ENCODE data around the gene AIFM2.
"Not testable (repeated sequence)": the region's sequence is repeated elsewhere in the genome, so short reads cannot be mapped to it uniquely, and the experiment has no call there.

AIFM2 gene
- total RNA-seq, result 4.6 to 7.8 reads per million in 2 donors

DNA sequence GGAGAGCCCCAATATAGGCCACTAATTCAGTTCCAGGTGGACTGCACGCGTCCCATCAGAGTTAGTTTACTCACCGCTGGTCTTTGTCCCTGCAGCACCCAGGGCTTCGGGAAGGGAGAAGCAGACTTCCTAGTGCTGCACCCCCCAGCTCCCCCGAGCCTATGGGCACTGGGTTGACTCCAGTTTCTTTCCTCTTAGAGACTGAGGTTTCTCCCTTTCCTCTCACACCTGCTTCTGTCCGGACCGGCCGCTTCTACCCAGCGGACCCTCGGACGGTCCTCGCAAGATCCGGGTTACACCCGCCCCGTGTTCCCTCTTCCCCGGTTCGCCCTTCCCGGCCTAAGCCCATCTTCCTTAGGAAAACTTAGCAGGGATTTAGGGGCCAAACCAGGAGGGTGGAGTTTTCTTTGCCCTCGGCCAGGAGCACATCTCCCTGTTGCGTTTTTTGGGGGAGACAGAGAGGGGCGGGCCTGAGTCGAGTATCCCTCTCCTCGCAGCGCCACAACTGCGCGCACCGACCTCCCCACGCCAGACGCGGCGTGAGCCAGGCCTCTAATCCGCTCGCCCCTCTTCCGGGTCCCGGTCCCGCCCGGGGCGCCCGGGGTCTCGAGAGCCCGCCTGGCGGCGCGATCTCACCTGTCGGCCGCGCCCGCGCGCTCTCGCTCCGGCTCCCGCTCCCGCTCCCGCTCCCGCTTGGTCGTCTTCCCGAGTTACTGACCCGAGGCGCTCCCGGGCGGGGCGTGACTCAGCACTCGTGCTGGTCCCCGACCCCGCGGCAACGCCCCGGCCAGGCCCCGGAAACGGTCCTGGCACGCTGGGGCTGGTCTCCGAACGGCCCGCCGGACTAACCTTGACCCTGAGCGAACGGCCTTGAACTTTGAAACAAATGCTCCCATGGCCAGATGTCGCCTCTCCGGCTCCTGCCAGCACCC, at the start of gene AIFM2:
Gene AIFM2 (minus strand): TSS at position 728 of the 932 bp plus-strand sequence. CDS start 8,741 bp downstream, outside the sequence.
- DNase-seq, result peak; percentile 14

DNA sequence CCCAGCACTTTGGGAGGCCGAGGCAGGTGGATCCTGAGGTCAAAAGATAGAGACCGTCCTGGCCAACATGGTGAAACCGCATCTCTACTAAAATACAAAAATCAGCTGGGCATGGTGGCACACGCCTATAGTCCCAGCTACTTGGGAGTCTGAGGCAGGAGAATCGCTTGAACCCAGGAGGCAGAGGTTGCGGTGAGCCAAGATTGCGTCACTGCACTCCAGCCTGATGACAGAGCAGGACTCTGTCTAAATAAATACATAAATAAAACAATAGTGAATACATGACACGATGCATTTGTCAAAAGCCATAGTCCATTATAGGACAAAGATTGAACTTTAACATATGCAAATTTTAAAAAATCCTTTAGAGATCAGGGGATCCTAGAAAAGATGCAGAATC, 46.6 kb upstream of the AIFM2 start:
- not testable (repeated sequence) for DNase-seq

DNA sequence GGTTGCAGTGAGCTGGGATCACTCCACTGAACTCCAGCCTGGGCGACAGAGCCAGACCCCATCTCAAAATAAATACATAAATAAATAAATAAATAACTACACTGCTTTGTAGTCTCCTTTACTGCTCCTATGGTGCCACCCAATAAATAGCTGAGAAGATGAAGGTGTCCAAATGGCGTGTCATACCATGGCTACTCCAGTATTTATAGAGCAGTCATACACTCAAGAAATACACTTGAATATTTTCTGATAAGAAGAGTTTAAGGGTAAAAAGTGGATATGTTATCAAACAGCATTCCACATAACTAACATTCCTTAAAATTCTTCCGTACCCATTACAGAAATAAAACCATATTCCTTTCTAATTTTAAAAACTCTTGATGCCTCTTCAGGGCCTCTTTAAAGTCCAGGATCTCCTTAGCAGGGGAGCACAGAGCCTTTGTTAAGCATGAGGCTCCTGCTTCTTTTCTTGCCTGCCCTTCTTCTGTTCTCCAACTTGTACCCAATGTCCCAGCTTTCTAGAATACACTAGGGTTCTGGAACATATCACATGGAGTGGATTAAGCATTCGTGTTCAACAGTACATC, 45.6 kb upstream of the AIFM2 start:
- DNase-seq, result no peak

DNA sequence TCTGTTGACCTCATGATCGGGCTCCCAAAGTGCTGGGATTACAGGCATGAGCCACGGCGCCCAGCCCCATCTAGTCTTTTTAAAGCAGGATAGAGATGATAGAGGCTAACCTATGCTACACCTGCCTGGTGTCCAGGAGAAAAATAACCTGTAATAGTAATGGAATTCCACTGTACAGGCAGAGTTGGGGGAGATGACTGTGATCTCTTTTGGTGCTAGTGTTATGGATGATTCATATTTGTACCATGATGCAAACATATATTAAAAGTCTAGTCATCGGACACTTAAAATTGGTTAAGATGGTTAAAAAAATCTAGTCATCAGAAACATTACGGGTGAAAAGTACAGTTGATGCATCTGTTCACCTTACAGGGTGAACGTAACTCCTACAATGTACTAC, 43.8 kb upstream of the AIFM2 start:
- DNase-seq, result no peak

DNA sequence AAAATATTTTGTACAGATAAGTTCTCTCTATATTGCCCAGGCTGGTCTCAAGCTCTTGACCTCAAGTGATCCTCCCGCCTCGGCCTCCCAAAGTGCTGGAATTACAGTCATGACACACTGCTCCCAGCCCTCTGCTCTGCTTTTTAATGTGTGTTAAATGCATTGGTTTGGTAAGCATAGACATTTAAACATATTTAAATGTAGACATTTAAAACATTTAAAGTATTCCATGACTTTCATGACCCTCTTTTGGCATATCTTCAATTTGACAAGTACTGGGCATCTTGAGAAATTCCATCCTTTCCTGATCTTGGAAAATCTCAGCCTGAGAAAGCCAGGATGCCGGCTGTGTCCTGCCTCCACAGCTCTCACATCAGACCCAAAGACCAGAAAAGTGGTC, 42.9 kb upstream of the AIFM2 start:
- DNase-seq, result no peak

DNA sequence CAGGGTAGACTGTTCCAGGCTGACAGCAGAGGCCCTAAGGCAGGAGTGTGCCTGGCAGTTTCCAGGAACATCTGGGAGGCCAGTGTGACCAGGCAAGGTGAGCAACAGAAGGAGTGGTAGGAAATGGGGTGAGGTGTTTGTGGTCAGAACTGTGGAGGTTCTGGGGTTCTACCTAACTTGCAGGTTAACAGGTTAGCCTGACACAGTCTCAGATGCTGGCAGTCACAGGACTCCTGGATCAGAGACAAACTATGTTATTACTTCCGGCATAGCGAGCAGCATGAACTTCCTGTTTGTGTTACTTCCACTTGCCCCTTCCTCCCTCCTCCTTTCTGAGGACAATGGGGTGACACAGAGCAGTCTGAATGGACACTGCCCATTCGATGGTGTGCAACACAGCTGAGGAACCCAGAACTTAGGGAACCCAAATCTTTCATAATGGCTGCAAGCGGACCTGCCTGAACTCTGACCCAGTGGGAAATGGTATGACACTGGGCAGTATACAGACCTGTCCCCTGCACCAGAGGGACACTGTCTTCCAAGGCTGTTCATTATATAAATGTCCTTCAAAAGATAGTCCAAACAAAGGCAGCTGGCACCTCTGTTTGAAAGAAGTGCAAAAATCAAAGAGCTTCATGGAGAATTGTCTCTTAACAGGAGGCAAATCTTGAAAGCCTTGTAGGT, 41.6 kb upstream of the AIFM2 start:
- DNase-seq, result peak; percentile 7

DNA sequence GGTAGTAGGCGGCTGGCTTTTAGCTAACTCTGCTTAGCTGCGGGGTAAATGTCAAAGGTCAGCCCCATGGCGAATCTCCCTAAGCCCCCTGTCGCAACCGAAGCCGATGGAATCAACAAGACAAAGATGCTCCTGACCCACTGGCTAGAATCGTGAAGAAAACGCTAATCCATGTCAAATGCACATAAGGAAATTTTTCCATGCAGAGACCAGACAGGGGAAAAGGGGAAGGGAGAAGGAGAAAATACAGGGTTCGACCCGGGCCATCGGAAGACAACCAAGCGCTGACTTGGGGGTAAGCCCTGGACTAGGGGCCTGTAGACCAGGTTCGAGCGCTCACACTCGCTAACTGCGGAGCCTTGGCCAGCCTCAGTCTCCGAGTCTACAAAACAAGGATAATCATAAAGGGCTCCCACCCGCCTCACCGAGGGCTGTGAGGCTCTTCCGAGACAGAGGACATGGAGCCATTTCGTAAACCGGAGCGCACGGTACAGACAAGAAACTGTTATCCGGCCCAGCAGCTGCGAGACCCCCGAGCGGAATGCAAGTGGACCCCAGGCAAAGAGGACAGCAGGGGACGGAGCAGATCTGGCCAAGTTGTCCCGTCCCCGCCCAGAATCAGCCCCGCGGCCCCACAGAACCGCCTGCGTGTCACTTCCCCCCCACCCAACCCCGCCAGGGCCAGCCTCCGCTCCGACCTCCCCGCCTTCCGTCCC, 37.2 kb upstream of the AIFM2 start:
- DNase-seq, result no peak

DNA sequence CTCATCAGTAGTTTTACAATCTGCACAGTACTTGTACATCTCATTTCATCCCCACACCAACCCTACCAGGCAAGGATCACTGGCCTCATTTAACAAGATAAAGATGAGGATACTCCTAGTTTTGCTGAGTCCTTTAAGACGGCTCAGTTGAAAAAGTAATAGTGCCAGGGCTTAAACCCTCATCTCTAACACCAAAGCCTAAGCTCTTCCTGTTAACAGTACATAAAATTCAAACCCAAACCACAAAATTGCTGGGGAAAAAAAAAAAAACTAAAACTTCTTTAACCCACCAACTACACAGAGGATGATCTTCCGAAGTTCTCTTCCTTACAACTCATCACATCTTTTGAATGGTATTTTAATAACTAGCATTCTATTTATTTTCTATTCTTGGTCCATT, 36.4 kb upstream of the AIFM2 start:
- DNase-seq, result no peak

DNA sequence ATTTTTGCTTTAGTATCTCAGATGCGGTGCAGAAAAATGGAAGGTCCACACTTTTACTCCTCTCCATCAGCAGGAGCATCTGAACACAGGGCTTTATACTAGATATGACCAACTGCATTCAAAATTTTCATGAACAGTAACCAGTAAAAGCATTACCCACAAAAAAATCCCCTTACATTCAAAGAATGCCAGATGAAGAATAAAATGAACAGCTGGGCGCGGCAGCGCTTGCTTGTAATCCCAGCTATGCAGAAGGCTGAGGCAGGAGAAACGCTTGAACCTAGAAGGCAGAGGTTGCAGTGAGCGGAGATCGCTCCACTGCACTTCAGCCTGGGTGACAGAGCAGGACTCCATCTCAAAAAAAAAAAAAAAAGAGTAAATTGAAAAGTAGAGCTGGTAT, 34.6 kb upstream of the AIFM2 start:
- no peak for DNase-seq

DNA sequence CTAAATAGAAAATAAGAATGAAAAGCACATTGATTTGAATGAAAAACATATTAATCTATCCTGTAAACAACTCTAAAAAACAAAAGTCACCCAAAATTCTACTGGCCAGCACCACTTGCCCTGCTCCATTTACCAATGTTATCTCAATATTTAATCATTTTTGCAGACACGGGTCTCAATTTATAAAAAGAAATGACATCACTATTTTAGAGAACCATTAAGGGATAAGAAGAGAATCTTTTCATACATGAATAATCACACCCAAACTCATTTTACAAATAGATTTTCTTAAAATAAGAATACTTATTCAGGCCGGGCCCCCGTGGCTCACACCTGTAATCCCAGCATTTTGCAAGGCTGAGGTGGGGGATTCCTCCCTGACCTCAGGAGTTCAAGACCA, 33.8 kb upstream of the AIFM2 start:
- no peak for DNase-seq

DNA sequence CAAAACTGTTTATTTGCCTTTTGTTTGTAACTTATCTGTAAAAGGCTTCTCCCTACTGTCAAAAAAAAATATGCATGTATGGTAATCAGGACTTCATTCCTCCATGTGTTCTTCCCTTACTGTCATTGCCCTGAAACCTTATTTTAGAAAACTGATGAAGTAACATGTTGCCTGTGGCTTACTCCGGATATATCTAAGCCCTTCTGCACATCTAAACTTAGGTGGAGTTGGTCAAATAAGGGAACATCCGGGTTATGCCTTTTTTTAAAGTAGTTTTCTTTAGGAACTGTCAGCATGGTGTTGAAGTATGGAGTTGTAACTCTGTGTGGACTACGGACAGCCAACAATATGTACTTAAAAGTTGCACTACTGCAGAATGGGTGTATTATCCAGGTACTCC, 31.5 kb upstream of the AIFM2 start:
- DNase-seq, result no peak

DNA sequence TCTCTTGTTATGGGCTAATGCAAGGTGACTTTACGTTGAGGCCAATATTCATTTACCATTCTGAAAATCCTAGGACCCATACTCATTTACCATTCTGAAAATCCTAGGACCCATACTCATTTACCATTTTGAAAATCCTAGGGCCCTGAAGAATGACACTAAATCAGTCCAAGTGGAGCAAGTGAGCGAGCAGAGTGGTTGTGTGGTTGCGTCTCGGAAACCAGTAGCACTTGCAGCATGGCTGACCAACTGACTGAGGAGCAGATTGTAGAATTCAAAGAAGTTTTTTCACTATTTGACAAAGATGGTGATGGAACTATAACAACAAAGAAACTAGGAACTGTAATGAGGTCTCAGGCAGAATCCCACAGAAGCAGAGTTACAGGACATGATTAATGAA, 30.8 kb upstream of the AIFM2 start:
- DNase-seq, result no peak

DNA sequence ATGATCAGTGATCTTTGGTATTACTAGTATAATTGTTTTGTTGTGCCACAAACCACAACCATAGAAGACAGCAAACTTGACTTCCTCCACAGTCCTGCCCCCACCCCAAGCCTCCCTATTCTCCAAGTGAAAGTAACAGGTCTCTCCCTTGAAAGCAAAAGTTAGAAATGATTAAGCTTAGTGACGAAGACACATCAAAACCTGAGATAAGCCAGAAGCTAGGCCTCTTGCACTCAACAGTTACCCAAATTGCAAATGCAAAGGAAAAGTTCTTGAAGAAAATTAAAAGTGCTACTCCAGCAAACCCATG, 30.2 kb upstream of the AIFM2 start:
- DNase-seq, result no peak

DNA sequence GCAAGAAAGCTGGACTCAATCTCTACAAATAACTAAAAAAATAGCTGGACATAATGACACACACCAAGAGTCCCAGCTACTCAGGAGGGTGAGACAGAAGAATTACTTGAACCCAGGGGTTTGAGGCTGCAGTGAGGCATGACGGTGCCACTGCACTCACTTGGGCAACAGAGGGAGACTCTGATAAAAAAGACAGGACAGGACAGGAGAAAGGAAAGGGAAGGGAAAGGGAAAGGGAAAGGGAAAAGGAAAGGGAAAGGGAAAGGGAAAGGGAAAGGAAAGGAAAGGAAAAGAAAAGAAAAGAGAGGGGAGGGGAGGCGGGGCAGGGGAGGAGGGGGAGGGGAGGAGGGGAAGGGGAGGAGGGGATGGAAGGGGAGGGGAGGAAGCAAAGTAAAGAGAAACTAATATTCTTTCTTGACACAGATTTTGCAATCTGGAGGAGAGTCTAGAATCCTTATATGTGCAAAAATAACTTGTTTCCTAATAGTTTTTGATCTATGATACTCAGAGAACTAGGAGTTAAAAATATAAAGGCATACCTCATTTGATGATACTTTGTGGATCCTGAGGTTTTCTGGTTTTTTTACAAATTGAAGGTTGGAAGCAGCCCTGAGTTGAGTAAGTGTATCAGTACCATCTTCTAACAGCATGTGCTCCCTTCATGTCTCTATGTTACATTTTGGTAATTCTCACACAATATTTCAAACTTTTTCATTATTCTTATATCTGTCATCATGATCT, 29.7 kb upstream of the AIFM2 start:
- no peak for DNase-seq

DNA sequence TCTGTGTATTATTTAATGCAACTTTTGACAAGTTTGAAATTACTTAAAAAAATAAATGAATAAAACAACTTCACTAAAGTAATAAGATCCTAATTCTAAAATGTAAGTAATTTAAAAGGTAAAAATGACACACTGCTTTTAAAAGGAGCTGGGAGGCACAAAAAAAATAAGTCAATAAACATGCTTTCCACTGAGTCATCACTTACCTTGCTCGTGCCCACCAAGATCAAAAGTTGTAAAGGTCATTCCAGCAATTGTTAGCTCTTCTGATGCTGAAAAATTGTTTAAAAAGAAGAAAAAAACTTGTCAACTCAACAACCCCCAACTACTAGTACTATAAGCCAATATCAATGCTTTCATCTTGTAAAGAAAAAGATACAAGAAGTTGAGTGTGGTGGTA, 28.2 kb upstream of the AIFM2 start:
- DNase-seq, result no peak

DNA sequence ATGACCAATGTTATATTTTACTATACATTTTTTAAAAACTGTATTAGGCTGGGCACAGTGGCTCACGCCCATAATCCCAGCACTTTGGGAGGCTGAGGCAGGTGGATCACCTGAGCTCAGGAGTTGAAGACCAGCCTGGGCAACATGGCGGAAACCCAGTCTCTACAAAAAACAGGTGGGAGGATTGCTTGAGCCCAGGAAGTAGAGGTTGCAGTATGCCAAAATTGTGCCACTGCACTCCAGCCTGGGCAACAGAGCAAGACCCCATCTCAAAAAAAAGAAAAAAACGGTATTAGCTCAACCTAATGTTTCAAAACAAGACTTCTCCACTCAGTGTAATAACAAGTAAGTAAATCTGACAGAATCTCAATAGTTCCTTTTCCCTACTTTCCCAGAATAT, 26.7 kb upstream of the AIFM2 start:
- DNase-seq, result not testable (repeated sequence)

DNA sequence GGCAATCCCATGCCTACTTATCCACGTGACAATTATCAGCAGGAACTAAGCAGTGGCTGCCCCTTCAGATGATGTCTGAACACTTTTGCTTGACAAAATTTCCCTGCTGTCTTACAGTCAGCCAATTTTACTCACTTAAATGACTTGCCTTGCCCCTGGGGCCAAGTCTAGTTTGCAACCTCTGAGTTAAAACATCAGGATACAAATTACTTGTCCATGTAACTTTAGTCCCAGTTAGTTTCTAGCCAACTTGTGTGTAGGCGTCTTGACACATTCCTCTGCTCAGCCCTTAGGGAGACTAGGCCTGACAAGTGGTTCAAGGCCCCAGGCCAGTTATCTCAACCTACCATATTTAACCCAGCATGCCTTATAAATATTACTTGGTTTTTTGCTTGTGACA, 25.5 kb upstream of the AIFM2 start:
- no peak for DNase-seq

DNA sequence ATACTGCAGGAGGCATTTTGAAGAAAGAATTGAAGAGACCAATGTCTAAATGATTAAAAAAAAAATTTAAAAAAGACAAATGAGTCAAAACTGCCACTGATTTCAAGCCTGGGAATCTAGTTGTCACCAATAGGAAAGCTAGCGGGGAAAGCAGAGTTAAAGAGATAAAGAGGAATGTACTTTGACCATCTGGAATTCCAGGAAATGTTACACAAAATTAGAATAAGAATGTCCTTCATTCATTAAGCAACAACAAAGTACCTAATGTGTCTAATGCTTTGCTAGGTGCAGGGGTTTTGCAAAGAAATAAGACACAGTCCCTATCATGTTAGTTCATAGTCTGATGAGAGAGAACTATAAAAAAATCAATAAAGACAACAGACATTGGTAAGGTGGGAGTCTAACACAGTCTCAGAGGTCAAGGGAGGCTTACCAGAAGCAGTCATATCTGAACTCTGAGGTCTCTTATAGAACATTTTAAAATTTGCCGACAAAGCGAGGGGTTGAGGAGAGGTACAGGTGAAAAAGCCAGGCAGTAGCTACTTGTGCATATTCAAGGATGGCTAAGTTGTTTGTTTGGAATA, 22.7 kb upstream of the AIFM2 start:
- no peak for DNase-seq

DNA sequence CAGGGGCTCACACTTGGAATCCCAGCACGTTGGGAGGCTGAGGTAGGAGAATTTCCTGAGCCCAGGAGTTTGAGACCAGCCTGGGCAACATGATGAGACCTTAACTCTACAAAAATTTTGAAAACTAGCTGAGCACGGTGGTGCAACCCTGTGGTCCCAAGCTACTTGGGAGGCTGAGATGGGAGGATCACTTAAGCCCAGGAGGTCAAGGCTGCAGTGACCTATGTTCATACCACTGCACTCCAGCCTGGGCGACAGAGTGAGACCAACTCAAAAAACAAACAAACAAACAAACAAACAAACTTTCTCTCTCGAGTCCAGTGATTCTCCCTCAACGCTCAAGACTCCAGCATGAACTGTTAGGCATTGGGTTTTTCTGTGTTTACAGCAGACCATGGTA, 15.9 kb upstream of the AIFM2 start:
- DNase-seq, result no peak

DNA sequence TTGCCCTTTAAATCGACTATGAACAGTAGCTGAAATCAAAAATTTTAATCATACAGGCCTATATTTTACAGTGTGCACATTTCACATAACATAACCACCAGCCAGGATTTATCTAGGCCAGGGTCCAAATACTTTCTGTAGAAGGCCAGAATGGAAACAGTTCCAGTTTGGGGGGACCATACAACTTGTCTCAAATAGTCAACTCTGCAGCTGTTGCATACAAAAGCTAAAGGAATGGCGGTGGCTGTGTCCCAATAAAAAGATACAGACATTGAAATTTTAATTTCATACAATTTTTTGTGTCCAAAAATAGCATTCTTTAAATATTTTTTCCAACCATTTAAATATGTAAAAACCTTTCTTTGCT, 14.6 kb upstream of the AIFM2 start:
- no peak for DNase-seq

DNA sequence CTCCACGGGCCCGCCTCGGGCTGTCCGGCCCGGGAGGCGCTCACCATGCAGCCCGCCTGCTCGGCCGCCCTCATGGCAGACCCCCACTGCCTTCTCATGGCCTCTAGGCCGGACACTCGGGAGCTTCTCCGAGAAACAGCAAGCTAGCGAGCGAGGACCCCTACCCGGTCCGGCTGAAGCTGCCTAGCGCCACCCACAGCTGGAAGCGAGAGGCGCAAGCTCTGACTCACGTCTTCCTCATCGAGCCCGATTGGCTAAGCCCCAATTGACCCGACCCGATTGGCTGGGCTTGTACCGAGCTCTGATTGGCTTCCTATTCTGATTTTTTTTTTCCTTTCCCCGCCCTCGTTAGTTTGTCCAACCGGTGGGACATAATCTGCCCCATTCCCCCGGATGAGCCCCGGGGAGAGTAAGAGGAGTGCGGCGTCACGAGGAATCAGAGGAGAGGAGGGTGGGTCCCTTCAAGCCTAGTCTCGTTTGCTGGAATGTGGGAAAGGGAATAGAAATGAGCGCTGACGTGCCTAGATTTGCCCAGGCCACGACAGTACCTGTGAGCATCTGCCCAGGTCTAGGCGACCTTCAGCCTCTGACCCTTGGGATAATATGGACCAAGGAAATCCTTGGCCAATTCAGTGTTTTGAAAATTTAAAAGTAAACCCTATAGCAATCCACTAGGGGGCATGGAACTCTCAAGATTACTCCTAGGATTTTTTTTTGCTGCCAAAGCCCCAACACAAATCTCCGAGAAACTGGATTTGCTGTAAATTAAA, 14.0 kb upstream of the AIFM2 start, which contains the start of gene TYSND1:
Gene TYSND1 (minus strand): TSS at position 212 of the 770 bp plus-strand sequence. CDS start 114 bp downstream, at position 98.
- DNase-seq, result peak; percentile 85
